SK-N-SH (cell line): ENCODE measurements around the gene STK32C. TPM values are rescaled to one million over a fixed set of nuclear protein-coding genes. Genes with fewer than 3 reads are reported as not detected.

ENCODE experiments used
- CTCF ChIA-PET: fragments of 300-600, 350-600 bp; formaldehyde crosslinking; extraction: SDS; loops from one replicate; lab custom pipeline; 2021; lab: Yijun Ruan, JAX
- POLR2A ChIA-PET: fragments of 350-600 bp; sonication (Branson Sonifier 250); formaldehyde crosslinking; extraction: SDS; loops from one replicate; lab custom pipeline; 2020; ENCODE audit warnings: antibody characterized with exemption, inconsistent platforms; lab: Yijun Ruan, JAX
- DNase-seq: peaks from one replicate; pipeline ENCODE4 v3.0.0; 2012
- H2AFZ ChIP-seq: fragments of 200-600 bp; sonication (generic); 2 replicates; pipeline ENCODE4 v1.8.1; 2016; ENCODE audit warnings: antibody characterized with exemption, mild to moderate bottlenecking, low read depth
- H3F3A ChIP-seq: fragments of 200-600 bp; sonication (generic); replicated peaks from 2 replicates; pipeline ENCODE3; 2016; ENCODE audit warnings: antibody characterized with exemption, mild to moderate bottlenecking; ENCODE audit not compliant: insufficient read depth
- H3K27ac ChIP-seq, 2 experiments: fragments of 200-500 bp in 1 of 2; fragments of 200-600 bp in 1 of 2; sonication (Bioruptor generic) in 1 of 2; sonication (generic), shearing (Covaris generic) in 1 of 2; 2 replicates each; pipeline versions ENCODE4 v1.5.1 to v1.6.1; 2014 to 2016; ENCODE audit warnings: low read depth in 2 of 2, inconsistent platforms in 1 of 2, low read length in 1 of 2, mild to moderate bottlenecking in 1 of 2, mixed read lengths in 1 of 2
- H3K27me3 ChIP-seq: fragments of 200-600 bp; sonication (generic), shearing (Covaris generic); 2 replicates; pipeline ENCODE4 v1.6.1; 2016; ENCODE audit warnings: mixed run types; ENCODE audit not compliant: insufficient read depth
- H3K36me3 ChIP-seq, 2 experiments: fragments of 200-500 bp in 1 of 2; fragments of 200-600 bp in 1 of 2; sonication (Bioruptor generic) in 1 of 2; sonication (generic) in 1 of 2; replicated peaks in 1 of 2; 2 replicates each; pipeline versions ENCODE3 to v1.5.1; 2014 to 2016; ENCODE audit warnings: low read length in 1 of 2, mild to moderate bottlenecking in 1 of 2; ENCODE audit not compliant: insufficient read depth in 2 of 2, control insufficient read depth in 1 of 2
- H3K4me1 ChIP-seq, 2 experiments: fragments of 200-500 bp in 1 of 2; fragments of 200-600 bp in 1 of 2; sonication (Bioruptor generic) in 1 of 2; sonication (generic), shearing (Covaris generic) in 1 of 2; 2 replicates each; pipeline versions ENCODE4 v1.5.1 to v1.6.1; 2014 to 2016; ENCODE audit warnings: low read depth in 1 of 2, low read length in 1 of 2, mixed run types in 1 of 2; ENCODE audit not compliant: insufficient read depth in 2 of 2, control insufficient read depth in 1 of 2
- H3K4me2 ChIP-seq: fragments of 200-600 bp; sonication (generic), shearing (Covaris generic); 2 replicates; pipeline ENCODE4 v1.6.1; 2017; ENCODE audit warnings: mixed run types
- H3K4me3 ChIP-seq, 2 experiments: fragments of 200-500 bp in 1 of 2; fragments of 200-600 bp in 1 of 2; sonication (Bioruptor generic) in 1 of 2; sonication (generic), shearing (Covaris generic) in 1 of 2; 2 replicates each; pipeline versions ENCODE4 v1.5.1 to v1.8.1; 2014 to 2016; ENCODE audit warnings: low read depth in 2 of 2, inconsistent platforms in 1 of 2, low read length in 1 of 2, mild to moderate bottlenecking in 1 of 2, mixed read lengths in 1 of 2, moderate library complexity in 1 of 2
- H3K79me2 ChIP-seq: fragments of 200-600 bp; sonication (generic); 2 replicates; pipeline ENCODE4 v1.8.1; 2017; ENCODE audit warnings: mild to moderate bottlenecking; ENCODE audit not compliant: insufficient read depth
- H3K9ac ChIP-seq: fragments of 200-600 bp; sonication (generic); 2 replicates; pipeline ENCODE4 v1.6.1; 2017; ENCODE audit warnings: mixed run types
- H3K9me2 ChIP-seq: fragments of 200-600 bp; sonication (generic); 2 replicates; pipeline ENCODE4 v1.6.1; 2017; ENCODE audit warnings: mixed run types
- H3K9me3 ChIP-seq: fragments of 200-600 bp; sonication (generic); 2 replicates; pipeline ENCODE4 v1.6.1; 2017; ENCODE audit warnings: mixed run types, mild to moderate bottlenecking, moderate library complexity
- H4K20me1 ChIP-seq: fragments of 200-600 bp; sonication (generic); 2 replicates; pipeline ENCODE4 v1.6.1; 2017; ENCODE audit warnings: mild to moderate bottlenecking, mixed run types; ENCODE audit not compliant: insufficient read depth
- FOXM1 ChIP-seq: IDR thresholded peaks from 2 replicates; pipeline ENCODE4 v1.4.0; 2012; ENCODE audit warnings: low read depth, mild to moderate bottlenecking
- GABPA ChIP-seq: IDR thresholded peaks from 2 replicates; pipeline ENCODE4 v1.4.0; 2012; ENCODE audit warnings: low read depth, mild to moderate bottlenecking
- GATA2 ChIP-seq: sonication (generic); formaldehyde crosslinking; IDR thresholded peaks from 2 replicates; pipeline ENCODE4 v1.5.0; 2020; ENCODE audit warnings: mild to moderate bottlenecking, missing genetic modification reagents
- IRF3 ChIP-seq: fragments of 150-350 bp; IDR thresholded peaks from 2 replicates; pipeline ENCODE4 v1.6.1; 2016; ENCODE audit warnings: mild to moderate bottlenecking, low read depth, low read length
- JUND ChIP-seq: IDR thresholded peaks from 2 replicates; pipeline ENCODE4 v1.4.0; 2012
- MEF2A ChIP-seq: IDR thresholded peaks from 2 replicates; pipeline ENCODE4 v1.4.0; 2012; ENCODE audit warnings: low read depth, borderline replicate concordance
- MXI1 ChIP-seq: IDR thresholded peaks from 2 replicates; pipeline ENCODE4 v1.6.1; 2012; ENCODE audit warnings: mild to moderate bottlenecking, low read depth, low read length, improper control_type of control experiment
- NRF1 ChIP-seq: IDR thresholded peaks from 2 replicates; pipeline ENCODE4 v1.6.1; 2012; ENCODE audit warnings: low read depth, mild to moderate bottlenecking, low read length
- POLR2AphosphoS5 ChIP-seq: IDR thresholded peaks from 2 replicates; pipeline ENCODE4 v1.6.1; 2012; ENCODE audit warnings: low read depth, low read length
- REST ChIP-seq: IDR thresholded peaks from 2 replicates; pipeline ENCODE4 v1.6.1; 2012; ENCODE audit warnings: mild to moderate bottlenecking, low read depth, low read length, moderate library complexity
- RFX5 ChIP-seq: IDR thresholded peaks from 2 replicates; pipeline ENCODE4 v1.6.1; 2012; ENCODE audit warnings: mild to moderate bottlenecking, improper control_type of control experiment, low read length
- RXRA ChIP-seq: IDR thresholded peaks from 2 replicates; pipeline ENCODE4 v1.4.0; 2012; ENCODE audit warnings: low read depth, mild to moderate bottlenecking, borderline replicate concordance
- USF1 ChIP-seq: IDR thresholded peaks from 2 replicates; pipeline ENCODE4 v1.4.0; 2012; ENCODE audit warnings: low read depth, borderline replicate concordance
- USF2 ChIP-seq: fragments of 150-350 bp; IDR thresholded peaks from 2 replicates; pipeline ENCODE4 v1.6.1; 2017; ENCODE audit warnings: antibody characterized with exemption, low read length, low read depth, borderline replicate concordance
- ZBTB33 ChIP-seq: IDR thresholded peaks from 2 replicates; pipeline ENCODE4 v1.4.0; 2012; ENCODE audit warnings: low read depth, borderline replicate concordance
- WGBS: methylation state at CpG from one replicate; pipeline ENCODE4 v1.1.6; 2017; ENCODE audit warnings: low lambda C conversion rate; 5-methylcytosine and 5-hydroxymethylcytosine counted together
- polyA plus RNA-seq, 3 experiments: library from polyadenylated mRNA; depleted of rRNA; stranded (reverse); fragments of >200 nt; gene quantifications; 2 replicates each; pipeline ENCODE4 v1.2.3, GENCODE V29; 2012

Gene STK32C
- polyA plus RNA-seq, 1 of the 3 experiments (the other 2 are of a cell fraction), result 27.8 TPM

- no peak for DNase-seq
- Histone ChIP-seq H3K27me3 (no peaks in the 10 kb centered on the region), H3K9me2 (no peaks in the 10 kb centered on the region), H2AFZ (no peak overlapping the region), H3K4me1 (peaks cover 0 to 25% of the 10 kb centered on the region in 2 experiments; a peak in 2 of 4 replicates), H3K27ac (no peak overlapping the region), H3F3A (no peaks in the 10 kb centered on the region), H3K4me3 (no peak overlapping the region), H3K36me3 (no peaks in the 10 kb centered on the region), H3K79me2 (no peaks in the 10 kb centered on the region), H3K9me3 (no peaks in the 10 kb centered on the region), H4K20me1 (no peaks in the 10 kb centered on the region), H3K4me2 (no peak overlapping the region), H3K9ac (no peak overlapping the region)
- TF ChIP-seq POLR2AphosphoS5, result no peak
- no peak for TF ChIP-seq MEF2A
- no peak for TF ChIP-seq IRF3
- no peak for TF ChIP-seq RFX5
- ChIA-PET POLR2A (interaction anchor here (0.5 kb wide), 1 partner anchor 980 kb away, joined by 5 read pairs; no protein-coding TSS in a partner anchor), CTCF (no interaction called here)
- 80% methylated on average over 21 of the region's 24 CpGs for WGBS
Observed at GRCh38 chr10:132283604-132284382, 24.0 kb downstream of the STK32C start.

DNA sequence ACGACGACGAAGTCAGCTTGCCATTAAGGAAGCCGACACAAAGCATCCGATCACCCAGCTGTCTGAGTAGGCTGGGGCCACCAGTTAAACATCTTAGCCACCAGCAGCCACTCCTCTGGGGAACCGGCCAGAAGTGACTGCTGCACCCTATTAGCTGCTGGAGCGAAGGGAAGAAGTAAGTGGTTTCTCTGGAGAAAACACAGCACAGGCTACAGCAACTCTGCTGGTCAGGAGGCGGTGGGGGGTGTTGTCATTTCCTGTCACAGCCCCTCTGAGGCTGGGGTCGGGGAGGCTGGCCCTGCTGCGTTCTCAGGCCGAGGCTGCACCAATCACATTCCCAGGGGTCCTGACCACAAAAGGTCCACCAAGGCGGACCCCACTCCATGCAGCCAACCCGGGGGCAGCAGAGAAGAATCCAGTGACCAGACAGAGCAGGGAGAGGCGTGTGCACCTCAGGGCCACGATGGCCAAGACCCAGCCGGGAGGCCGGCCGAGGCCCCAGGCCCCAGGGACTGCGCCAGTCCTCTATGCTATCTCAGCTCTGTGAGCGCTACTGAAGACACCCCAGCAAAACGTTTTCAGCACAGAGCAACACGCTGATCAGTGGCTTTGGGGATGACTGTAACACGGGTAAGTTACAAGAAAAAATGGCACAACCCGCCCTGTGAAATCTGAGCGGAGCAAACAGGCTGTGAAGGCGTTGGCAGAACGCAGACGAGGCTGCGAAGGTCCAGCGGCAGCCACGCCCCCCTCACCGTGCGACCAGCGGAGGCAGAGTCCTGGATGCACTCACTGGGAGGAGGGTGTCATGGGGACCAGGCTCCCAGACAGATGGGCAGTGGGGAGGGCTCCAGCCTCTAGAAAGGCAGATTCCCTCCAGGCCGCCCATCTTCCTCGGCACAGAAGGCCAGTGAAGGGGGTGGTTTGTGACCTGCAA, 24.8 kb downstream of the STK32C start:
- Histone ChIP-seq H3K79me2 (no peaks in the 10 kb centered on the region), H3K36me3 (no peaks in the 10 kb centered on the region), H3K9me3 (no peaks in the 10 kb centered on the region), H3K27me3 (no peaks in the 10 kb centered on the region), H2AFZ (no peak overlapping the region), H3K9ac (no peak overlapping the region), H4K20me1 (no peaks in the 10 kb centered on the region), H3F3A (no peaks in the 10 kb centered on the region), H3K27ac (no peak overlapping the region; a peak in 1 of 4 replicates), H3K9me2 (no peaks in the 10 kb centered on the region), H3K4me1 (peaks cover 0 to 25% of the 10 kb centered on the region in 2 experiments; a peak in 2 of 4 replicates), H3K4me3 (no peak overlapping the region), H3K4me2 (no peak overlapping the region)
- 78% methylated on average over 34 of the region's 36 CpGs for WGBS
- peak; percentile 56 for DNase-seq
- ChIA-PET POLR2A (interaction anchor here (1.5 kb wide), 1 partner anchor 111 kb away, joined by 3 read pairs; no protein-coding TSS in a partner anchor), CTCF (interaction anchor here (1.1 to 1.8 kb wide), 2 partner anchors 15 to 43 kb away, joined by 3 to 5 read pairs; no protein-coding TSS in a partner anchor)
- TF ChIP-seq JUND, result no peak
- no peak for TF ChIP-seq USF2
- no peak for TF ChIP-seq USF1
- no peak for TF ChIP-seq FOXM1
- no peak for TF ChIP-seq RFX5
- no peak for TF ChIP-seq NRF1
- TF ChIP-seq GATA2 (CRISPR knock-in tag), result no peak
- no peak for TF ChIP-seq MXI1
- TF ChIP-seq RXRA, result no peak
- TF ChIP-seq ZBTB33, result no peak
- TF ChIP-seq REST, result no peak
- no peak for TF ChIP-seq GABPA
